Sigmoid colon (tissue), 7 donors: ENCODE results near the gene CRY1. TPM values are rescaled to one million over a fixed set of nuclear protein-coding genes. Genes with fewer than 3 reads are reported as not detected.

ENCODE experiments used
- DNase-seq: peaks from one replicate; pipeline ENCODE4 v3.0.0-alpha.2; 2019
- H3K27ac ChIP-seq, 4 donors: fragments of 200-600 bp; sonication (generic); one replicate each; pipeline ENCODE4 v1.5.1; 2016 to 2019; ENCODE audit warnings: mild to moderate bottlenecking in 1 of 4
- H3K27me3 ChIP-seq, 3 donors: fragments of 200-600 bp; sonication (generic); one replicate each; pipeline ENCODE4 v1.5.1; 2019; ENCODE audit warnings: mild to moderate bottlenecking in 1 of 3
- H3K36me3 ChIP-seq, 4 donors: fragments of 200-600 bp; sonication (generic); one replicate each; pipeline ENCODE4 v1.5.1; 2016 to 2019
- H3K4me1 ChIP-seq, 4 donors: fragments of 200-600 bp; sonication (generic); one replicate each; pipeline ENCODE4 v1.5.1; 2017 to 2019
- H3K4me3 ChIP-seq, 4 donors: fragments of 200-600 bp; sonication (generic); one replicate each; pipeline ENCODE4 v1.5.1; 2017 to 2019; ENCODE audit warnings: mild to moderate bottlenecking in 2 of 4, moderate library complexity in 1 of 4
- H3K9me3 ChIP-seq, 4 donors: fragments of 200-600 bp in 3 of 4; sonication (generic) in 3 of 4; one replicate each; pipeline versions ENCODE4 v1.5.1 to v1.6.1; 2013 to 2019
- EP300 ChIP-seq, 4 donors: sonication (generic); formaldehyde crosslinking; IDR thresholded peaks; one replicate each; pipeline ENCODE4 v1.6.1; 2017; ENCODE audit warnings: antibody characterized with exemption in 4 of 4
- POLR2A ChIP-seq, 2 donors: fragments of 450-650 bp; IDR thresholded peaks; one replicate each; pipeline ENCODE4 v1.6.1; 2016; ENCODE audit warnings: antibody characterized with exemption in 2 of 2, mild to moderate bottlenecking in 2 of 2, moderate library complexity in 2 of 2
- POLR2AphosphoS5 ChIP-seq, 4 donors: sonication (generic); formaldehyde crosslinking; IDR thresholded peaks; one replicate each; pipeline ENCODE4 v1.6.1; 2017; ENCODE audit warnings: antibody characterized with exemption in 4 of 4
- WGBS, 2 donors: extraction: QIAGEN DNeasy Blood & Tissue Kit; methylation state at CpG; one replicate each; pipeline ENCODE4 v1.1.7; 2013; 5-methylcytosine and 5-hydroxymethylcytosine counted together
- intact Hi-C: fragments of 100-400 bp; cut with DNase I; formaldehyde crosslinking; loops from one replicate; pipeline ENCODE4 v1.15.1; 2023
- polyA plus RNA-seq, 3 donors: library from polyadenylated mRNA; stranded (reverse); fragments of 200-250 nt; gene quantifications; one replicate each; pipeline ENCODE4 v1.2.3, GENCODE V29; 2013
- total RNA-seq, 4 donors: library from RNA; depleted of rRNA; stranded (reverse); fragments of >200 nt; gene quantifications; one replicate each; pipeline ENCODE4 v1.1.0, GENCODE V29; 2016
- TF ChIP-seq, protein P1 (sequence below), 4 experiments: fragments of 450-650 bp in 3 of 4; fragments of 200-600 bp in 1 of 4; IDR thresholded peaks; one replicate each; pipeline ENCODE4 v1.5.1; 2016 to 2019; ENCODE audit warnings: antibody characterized with exemption in 4 of 4, mild to moderate bottlenecking in 3 of 4, moderate library complexity in 2 of 4
- donor health status: healthy with polysubstance abuse.
- donor health status: Bipolar disorder and iron deficiency.
- donor health status: healthy.

CRY1 gene
- total and polyA plus RNA-seq, 7 donors = 7.2 to 40.4 (median 20.3) TPM

DNA sequence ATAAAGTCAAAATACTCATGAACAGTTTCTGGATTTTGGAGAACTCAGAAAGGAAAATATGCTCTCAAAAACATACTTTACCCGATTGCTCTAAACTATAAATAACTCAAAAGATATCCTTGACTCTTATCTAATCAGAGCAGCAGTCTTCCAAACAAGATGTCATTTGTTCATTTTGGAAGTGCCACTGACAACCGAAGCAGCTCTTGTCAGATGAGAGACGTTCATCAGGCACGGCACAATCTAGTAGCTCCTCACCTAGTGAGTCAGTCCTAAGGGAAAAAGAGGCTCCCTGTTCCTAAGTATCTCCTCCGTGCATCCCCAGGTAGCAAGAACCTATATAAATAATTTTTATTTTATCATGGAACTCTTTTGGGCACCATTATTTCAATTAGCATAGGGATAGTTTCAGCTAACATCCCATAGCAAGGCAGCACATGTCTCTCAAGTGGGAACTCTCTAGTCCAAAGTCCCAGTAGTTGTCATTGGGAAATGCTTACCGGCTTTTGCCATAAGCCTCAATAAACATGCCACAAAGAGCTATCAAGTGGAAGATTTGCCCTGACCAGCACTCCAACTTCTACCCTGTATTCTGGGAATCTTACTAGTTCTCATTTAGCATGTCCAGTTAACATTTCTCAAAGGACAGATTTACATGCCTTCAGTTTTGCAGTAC is 151.7 kb downstream of the CRY1 start:
- Histone ChIP-seq H3K36me3 (no peaks in the 10 kb centered on the region), H3K27me3 (no peaks in the 10 kb centered on the region), H3K27ac (no peak overlapping the region), H3K9me3 (no peaks in the 10 kb centered on the region), H3K4me3 (no peak overlapping the region), H3K4me1 (no peaks in the 10 kb centered on the region)
- TF ChIP-seq, protein P1, sequence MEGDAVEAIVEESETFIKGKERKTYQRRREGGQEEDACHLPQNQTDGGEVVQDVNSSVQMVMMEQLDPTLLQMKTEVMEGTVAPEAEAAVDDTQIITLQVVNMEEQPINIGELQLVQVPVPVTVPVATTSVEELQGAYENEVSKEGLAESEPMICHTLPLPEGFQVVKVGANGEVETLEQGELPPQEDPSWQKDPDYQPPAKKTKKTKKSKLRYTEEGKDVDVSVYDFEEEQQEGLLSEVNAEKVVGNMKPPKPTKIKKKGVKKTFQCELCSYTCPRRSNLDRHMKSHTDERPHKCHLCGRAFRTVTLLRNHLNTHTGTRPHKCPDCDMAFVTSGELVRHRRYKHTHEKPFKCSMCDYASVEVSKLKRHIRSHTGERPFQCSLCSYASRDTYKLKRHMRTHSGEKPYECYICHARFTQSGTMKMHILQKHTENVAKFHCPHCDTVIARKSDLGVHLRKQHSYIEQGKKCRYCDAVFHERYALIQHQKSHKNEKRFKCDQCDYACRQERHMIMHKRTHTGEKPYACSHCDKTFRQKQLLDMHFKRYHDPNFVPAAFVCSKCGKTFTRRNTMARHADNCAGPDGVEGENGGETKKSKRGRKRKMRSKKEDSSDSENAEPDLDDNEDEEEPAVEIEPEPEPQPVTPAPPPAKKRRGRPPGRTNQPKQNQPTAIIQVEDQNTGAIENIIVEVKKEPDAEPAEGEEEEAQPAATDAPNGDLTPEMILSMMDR (IDR thresholded peaks at IDR 0.05) = no peak
- TF ChIP-seq EP300 (IDR thresholded peaks at IDR 0.05) = no peak
- no peak for TF ChIP-seq POLR2A (IDR thresholded peaks at IDR 0.05)
- no peak for TF ChIP-seq POLR2AphosphoS5 (IDR thresholded peaks at IDR 0.05)
- 76 to 80% methylated on average over 6 of the region's 6 CpGs for WGBS, 2 donors
- no peak for DNase-seq
- intact Hi-C loops = no loop called here

Other genes with a start within 250 kb of the CRY1 start
- 10 to 100 TPM; 39.5 to 51.7 (median 46.4) TPM for gene TMEM263, start 137.6 kb downstream of the CRY1 start, total RNA-seq
- 10 to 100 TPM; 12.6 to 21.0 (median 19.8) TPM for gene TMEM263, start 137.6 kb downstream of the CRY1 start, polyA plus RNA-seq
- 10 to 100 TPM; 15.8 to 31.1 (median 21.3) TPM for gene MTERF2, start 106.4 kb downstream of the CRY1 start, total RNA-seq
- 1 to 10 TPM; 6.6 to 9.0 (median 8.0) TPM for gene MTERF2, start 106.4 kb downstream of the CRY1 start, polyA plus RNA-seq